ENCODE results near the gene RUNX3.

DNA sequence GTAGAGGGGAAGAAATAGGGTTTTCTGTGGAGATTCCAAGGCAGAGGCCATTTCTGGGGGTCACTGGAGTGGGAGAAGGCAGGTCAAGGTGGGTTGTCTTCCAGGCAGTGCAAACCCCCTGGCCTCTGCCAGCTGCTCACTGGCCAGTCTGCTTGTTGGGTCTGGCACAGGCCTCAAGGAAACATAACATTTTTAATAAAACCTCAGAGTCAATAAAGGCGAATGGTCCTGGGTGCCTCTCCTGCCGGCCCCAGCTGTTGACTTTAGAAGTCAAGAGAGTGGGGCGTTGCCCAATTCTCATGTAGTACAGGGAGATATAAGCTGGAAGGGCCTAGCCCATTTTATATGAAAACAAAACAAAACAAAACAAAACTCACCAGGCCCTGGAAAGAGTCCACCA lies 36.6 kb downstream of the RUNX3 start:
- TF ChIP-seq POLR2A (IDR thresholded peaks at IDR 0.05; ENCODE audit: low read depth, low read length) (no peak), TAF1 (IDR thresholded peaks at IDR 0.05; ENCODE audit: borderline replicate concordance, low read depth, low read length) (no peak), POLR2AphosphoS5 (IDR thresholded peaks at IDR 0.05; ENCODE audit: low read depth, low read length) (no peak)

Data from GM12892 (cell line).